ENCODE data around the gene ANKRD40CL.

The ANKRD40CL gene

GRCh38 chr17:50785946-50786570 lies 18.7 kb upstream of the ANKRD40CL start:
- DNase-seq, result no peak

GRCh38 chr17:50785126-50785525 lies 17.8 kb upstream of the ANKRD40CL start:
- DNase-seq, result no peak

- no peak for DNase-seq
Observed at GRCh38 chr17:50783905-50784304, 16.6 kb upstream of the ANKRD40CL start.

GRCh38 chr17:50783193-50783660 lies 15.9 kb upstream of the ANKRD40CL start:
- peak; percentile 71 for DNase-seq

GRCh38 chr17:50781167-50781566 lies 13.8 kb upstream of the ANKRD40CL start:
- no peak for DNase-seq

- peak; percentile 62 for DNase-seq
Observed at GRCh38 chr17:50779747-50780353, 12.5 kb upstream of the ANKRD40CL start.

GRCh38 chr17:50778988-50779387 lies 11.7 kb upstream of the ANKRD40CL start:
- DNase-seq, result no peak

- DNase-seq, result no peak
Observed at GRCh38 chr17:50778471-50778870, 11.2 kb upstream of the ANKRD40CL start.

GRCh38 chr17:50775926-50776325 lies 8.6 kb upstream of the ANKRD40CL start:
- no peak for DNase-seq

- DNase-seq, result no peak
Observed at GRCh38 chr17:50774225-50774803, 7.0 kb upstream of the ANKRD40CL start.

- DNase-seq, result no peak
Observed at GRCh38 chr17:50771991-50772785, 4.9 kb upstream of the ANKRD40CL start.

- DNase-seq, result no peak
Observed at GRCh38 chr17:50770346-50770745, 3.0 kb upstream of the ANKRD40CL start.

- DNase-seq, result no peak
Observed at GRCh38 chr17:50769884-50770283, 2.6 kb upstream of the ANKRD40CL start.

GRCh38 chr17:50768346-50768761 lies 1.0 kb upstream of the ANKRD40CL start:
- DNase-seq, result no peak

GRCh38 chr17:50767030-50767429 lies 288 bp downstream of the ANKRD40CL start:
- no peak for DNase-seq

GRCh38 chr17:50766222-50767023 lies 895 bp downstream of the ANKRD40CL start:
- DNase-seq, result no peak

GRCh38 chr17:50765454-50766221 lies 1.7 kb downstream of the ANKRD40CL start:
- no peak for DNase-seq

- DNase-seq, result no peak
Observed at GRCh38 chr17:50764734-50765149, 2.6 kb downstream of the ANKRD40CL start.

- no peak for DNase-seq
Observed at GRCh38 chr17:50763716-50764475, 3.4 kb downstream of the ANKRD40CL start.

GRCh38 chr17:50762177-50762576 lies 5.1 kb downstream of the ANKRD40CL start:
- no peak for DNase-seq

- no peak for DNase-seq
Observed at GRCh38 chr17:50758989-50759544, 8.3 kb downstream of the ANKRD40CL start.

Measured in CD4-positive, alpha-beta T cell treated with Interleukin-4 for 4 hours (primary cell).